Caco-2 (cell line): ENCODE results near the gene MBNL2. TPM values are rescaled to one million over a fixed set of nuclear protein-coding genes. Genes with fewer than 3 reads are reported as not detected.
A peak's percentile ranks its signal among the peaks of the same experiment; 100 is the strongest.

ENCODE experiments used
- BruUV-seq: library from RNA; stranded (reverse); fragments of 400-500 nt; replicated peaks from 2 replicates; lab custom pipeline; 2021; lab: Mats Ljungman, UMichigan
- CTCF ChIA-PET: fragments of 300-600 bp; sonication (Branson Sonifier 250); formaldehyde crosslinking; loops from one replicate; lab custom pipeline; 2022; ENCODE audit warnings: antibody characterized with exemption; lab: Charles Lee
- POLR2A ChIA-PET: fragments of 300-600 bp; sonication (Branson Sonifier 250); formaldehyde crosslinking; loops from one replicate; lab custom pipeline; 2022; ENCODE audit warnings: antibody characterized with exemption; lab: Charles Lee
- DNase-seq, 2 experiments: peaks; one replicate each; pipeline versions ENCODE4 v3.0.0 to v3.0.0-alpha.2; 2020 to 2022
- H3K27me3 ChIP-seq: replicated peaks from 2 replicates; pipeline ENCODE4 v1.6.0; 2011; ENCODE audit warnings: low read length; ENCODE audit not compliant: control insufficient read depth, insufficient read depth
- H3K36me3 ChIP-seq: 2 replicates; pipeline ENCODE4 v1.5.1; 2011; ENCODE audit warnings: low read length; ENCODE audit not compliant: control insufficient read depth, insufficient read depth
- H3K4me1 ChIP-seq: fragments of 250-450 bp; sonication (Bioruptor Pico); 2 replicates; pipeline ENCODE4 v1.5.1; 2020; ENCODE audit warnings: mild to moderate bottlenecking
- H3K4me3 ChIP-seq: 2 replicates; pipeline ENCODE4 v1.5.1; 2011; ENCODE audit warnings: low read depth, mild to moderate bottlenecking, control low read depth, low read length
- H3K9me3 ChIP-seq: fragments of 250-450 bp; sonication (Bioruptor Pico); 2 replicates; pipeline ENCODE4 v1.5.1; 2020; ENCODE audit warnings: mild to moderate bottlenecking, moderate library complexity
- H3K27ac Mint-ChIP-seq: one replicate; pipeline ENCODE4 v1.8.0; 2022; ENCODE audit warnings: mixed read lengths; ENCODE audit not compliant: unreplicated experiment
- H3K27me3 Mint-ChIP-seq: one replicate; pipeline ENCODE4 v1.8.0; 2022; ENCODE audit warnings: mixed read lengths; ENCODE audit not compliant: insufficient read depth, unreplicated experiment
- H3K36me3 Mint-ChIP-seq: one replicate; pipeline ENCODE4 v1.8.0; 2022; ENCODE audit warnings: mild to moderate bottlenecking, mixed read lengths; ENCODE audit not compliant: insufficient read depth, unreplicated experiment
- H3K4me1 Mint-ChIP-seq: one replicate; pipeline ENCODE4 v1.8.0; 2022; ENCODE audit warnings: low read depth, mixed read lengths; ENCODE audit not compliant: unreplicated experiment
- H3K4me3 Mint-ChIP-seq: one replicate; pipeline ENCODE4 v1.8.0; 2022; ENCODE audit warnings: mild to moderate bottlenecking, moderate library complexity, mixed read lengths; ENCODE audit not compliant: unreplicated experiment
- H3K9me3 Mint-ChIP-seq: one replicate; pipeline ENCODE4 v1.8.0; 2022; ENCODE audit warnings: mixed read lengths; ENCODE audit not compliant: unreplicated experiment
- intact Hi-C: fragments of 100-400 bp; cut with micrococcal nuclease; formaldehyde crosslinking; loops from one replicate; pipeline ENCODE4 v1.10.0; 2022; ENCODE audit not compliant: unreplicated experiment
- total RNA-seq: library from RNA; stranded (reverse); gene quantifications from 2 replicates; pipeline ENCODE4 v1.2.3, GENCODE V29; 2022
- TF ChIP-seq, protein P1 (sequence below), 2 experiments: fragments of 200-600 bp in 1 of 2; IDR thresholded peaks; 1 replicate in 1 of 2; 2 replicates in 1 of 2; pipeline versions ENCODE4 v1.5.1 to v1.8.0; 2011 to 2022; ENCODE audit warnings: antibody characterized with exemption in 1 of 2, control low read depth in 1 of 2, inconsistent platforms in 1 of 2, low read depth in 1 of 2, low read length in 1 of 2, mild to moderate bottlenecking in 1 of 2, moderate library complexity in 1 of 2; ENCODE audit not compliant: insufficient read depth in 1 of 2, severe bottlenecking in 1 of 2, unreplicated experiment in 1 of 2

MBNL2 gene
- total RNA-seq, 1 experiment from 2014 or later, result 41.6 TPM

DNA sequence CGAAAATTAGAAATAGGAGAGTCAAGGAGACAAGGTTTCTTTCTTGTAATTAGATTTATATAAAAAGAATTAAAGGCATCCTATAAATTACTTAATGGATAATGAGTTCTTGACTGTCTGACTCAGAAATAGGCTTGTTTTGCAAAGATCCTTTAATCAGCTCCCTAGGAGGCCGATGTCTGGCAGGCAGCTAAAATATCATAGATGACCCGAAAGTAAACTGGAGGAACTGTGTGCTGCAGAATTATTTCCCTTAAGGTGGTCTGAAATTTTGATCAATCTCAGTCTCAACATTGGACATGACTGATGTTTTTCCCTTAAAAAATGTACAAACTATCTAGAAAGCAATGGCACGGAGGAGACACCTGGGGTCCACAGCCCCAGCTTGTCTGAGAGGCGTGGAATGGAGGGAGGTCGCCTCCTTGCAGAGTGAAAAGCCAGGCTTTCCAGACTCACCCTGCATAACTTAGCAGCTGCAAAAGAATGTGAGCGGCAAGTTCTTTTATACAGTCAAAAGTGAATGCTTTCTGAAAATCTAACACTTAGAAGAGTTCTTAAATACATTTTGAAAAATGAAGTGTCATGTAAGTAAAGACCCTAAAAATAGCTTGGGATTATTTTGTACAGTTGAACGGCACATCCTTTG lies 44.8 kb downstream of the MBNL2 start:
- CTCF ChIA-PET, result interaction anchor here (1.2 to 1.8 kb wide), 2 partner anchors 44 to 157 kb away, joined by 3 to 4 read pairs; partner anchors contain the start of gene MBNL2
- BruUV-seq, result no TSS peak
- peaks cover 29% of the 10 kb centered on the region for H3K36me3 Mint-ChIP-seq
- H3K9me3 Mint-ChIP-seq, result no peaks in the 10 kb centered on the region
- POLR2A ChIA-PET, result no interaction called here
- H3K4me3 ChIP-seq, result no peak overlapping the region
- no peak overlapping the region for H3K4me3 Mint-ChIP-seq
- DNase-seq, result no peak
- no peaks in the 10 kb centered on the region for H3K27me3 Mint-ChIP-seq
- peaks cover 22% of the 10 kb centered on the region for H3K4me1 ChIP-seq
- no peak overlapping the region for H3K27ac Mint-ChIP-seq
- H3K4me1 Mint-ChIP-seq, result peaks cover 17% of the 10 kb centered on the region
- TF ChIP-seq, protein P1, sequence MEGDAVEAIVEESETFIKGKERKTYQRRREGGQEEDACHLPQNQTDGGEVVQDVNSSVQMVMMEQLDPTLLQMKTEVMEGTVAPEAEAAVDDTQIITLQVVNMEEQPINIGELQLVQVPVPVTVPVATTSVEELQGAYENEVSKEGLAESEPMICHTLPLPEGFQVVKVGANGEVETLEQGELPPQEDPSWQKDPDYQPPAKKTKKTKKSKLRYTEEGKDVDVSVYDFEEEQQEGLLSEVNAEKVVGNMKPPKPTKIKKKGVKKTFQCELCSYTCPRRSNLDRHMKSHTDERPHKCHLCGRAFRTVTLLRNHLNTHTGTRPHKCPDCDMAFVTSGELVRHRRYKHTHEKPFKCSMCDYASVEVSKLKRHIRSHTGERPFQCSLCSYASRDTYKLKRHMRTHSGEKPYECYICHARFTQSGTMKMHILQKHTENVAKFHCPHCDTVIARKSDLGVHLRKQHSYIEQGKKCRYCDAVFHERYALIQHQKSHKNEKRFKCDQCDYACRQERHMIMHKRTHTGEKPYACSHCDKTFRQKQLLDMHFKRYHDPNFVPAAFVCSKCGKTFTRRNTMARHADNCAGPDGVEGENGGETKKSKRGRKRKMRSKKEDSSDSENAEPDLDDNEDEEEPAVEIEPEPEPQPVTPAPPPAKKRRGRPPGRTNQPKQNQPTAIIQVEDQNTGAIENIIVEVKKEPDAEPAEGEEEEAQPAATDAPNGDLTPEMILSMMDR (IDR thresholded peaks at IDR 0.05; ENCODE audit: insufficient read depth in 1 of 2, low read depth in 1 of 2, low read length in 1 of 2, severe bottlenecking in 1 of 2, unreplicated experiment in 1 of 2), result no peak
- H3K36me3 ChIP-seq, result no peaks in the 10 kb centered on the region; the same call in 1 of the 2 replicates
- intact Hi-C loops, result no loop called here
- H3K9me3 ChIP-seq, result no peaks in the 10 kb centered on the region
- no peaks in the 10 kb centered on the region for H3K27me3 ChIP-seq

DNA sequence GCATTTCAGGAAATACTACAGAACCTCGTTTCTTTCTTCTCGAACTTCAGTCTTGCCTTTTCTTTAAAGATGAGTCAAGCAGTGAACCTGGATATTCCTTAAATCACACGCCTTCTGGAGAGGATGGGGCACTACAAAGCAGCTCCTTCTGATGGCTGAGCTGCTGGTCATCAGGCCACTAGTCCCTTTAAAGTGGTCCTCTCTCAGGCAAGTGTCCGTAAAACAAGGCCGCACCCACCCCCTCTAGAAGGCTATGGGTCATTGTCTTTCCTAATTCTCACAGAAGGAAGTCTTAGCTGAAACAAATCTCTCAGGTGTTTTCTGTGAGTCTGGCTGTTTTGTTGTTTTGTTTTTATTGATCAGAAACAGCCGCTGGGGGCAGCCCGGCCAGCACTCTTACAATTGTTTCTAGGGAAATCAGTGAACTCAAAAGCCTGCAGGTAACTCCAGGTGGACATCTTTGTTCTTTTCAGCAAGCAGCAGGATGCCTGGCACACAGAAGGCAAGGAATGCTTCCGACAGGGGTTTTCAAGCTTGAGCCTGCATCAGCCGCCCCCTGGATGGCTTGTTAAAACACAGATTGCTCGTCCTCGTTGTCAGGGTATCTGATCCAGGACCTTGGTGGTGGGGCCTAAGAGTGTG lies 45.4 kb downstream of the MBNL2 start:
- H3K27me3 Mint-ChIP-seq, result no peaks in the 10 kb centered on the region
- ChIA-PET CTCF (interaction anchor here (1.2 to 1.8 kb wide), 2 partner anchors 45 to 158 kb away, joined by 3 to 4 read pairs; partner anchors contain the start of gene MBNL2), POLR2A (no interaction called here)

DNA sequence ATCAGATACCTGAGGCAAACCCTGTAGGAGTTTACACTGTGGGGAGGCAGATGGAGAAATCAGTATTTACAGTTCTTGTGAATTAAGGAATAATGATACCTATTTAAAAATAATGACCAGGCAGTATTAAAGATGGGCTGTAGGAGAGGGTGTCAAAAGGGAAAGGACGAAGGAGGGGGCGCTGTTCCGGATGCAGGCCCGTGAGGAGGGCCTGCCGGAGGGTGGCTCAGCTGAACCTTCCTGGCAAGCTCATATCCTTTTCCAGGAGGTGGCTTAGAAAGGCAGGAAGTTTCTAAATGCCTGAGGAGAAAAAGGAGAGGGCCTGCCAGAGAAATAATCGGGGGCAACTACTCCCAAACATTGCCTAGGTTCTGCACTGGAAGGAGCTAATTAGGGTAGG lies 46.6 kb downstream of the MBNL2 start:
- POLR2A ChIA-PET, result interaction anchor here (0.6 kb wide), 1 partner anchor 118 kb away, joined by 3 read pairs; no protein-coding TSS in a partner anchor
- H3K4me3 ChIP-seq, result no peak overlapping the region
- Mint-ChIP-seq H3K36me3 (peaks cover 13% of the 10 kb centered on the region), H3K4me3 (no peak overlapping the region), H3K9me3 (no peaks in the 10 kb centered on the region), H3K27me3 (no peaks in the 10 kb centered on the region), H3K4me1 (peaks cover 15% of the 10 kb centered on the region), H3K27ac (peak overlapping the region; percentile 45)
- CTCF ChIA-PET, result interaction anchor here (0.6 kb wide), 1 partner anchor 75 kb away, joined by 3 read pairs; no protein-coding TSS in a partner anchor
- BruUV-seq, result no TSS peak
- peaks cover 41% of the 10 kb centered on the region for H3K4me1 ChIP-seq
- DNase-seq, result no peak
- H3K9me3 ChIP-seq, result no peaks in the 10 kb centered on the region
- TF ChIP-seq, protein P1 (IDR thresholded peaks at IDR 0.05; ENCODE audit: insufficient read depth in 1 of 2, low read depth in 1 of 2, low read length in 1 of 2, severe bottlenecking in 1 of 2, unreplicated experiment in 1 of 2), result no peak
- intact Hi-C loops, result no loop called here
- no peaks in the 10 kb centered on the region for H3K36me3 ChIP-seq
- no peaks in the 10 kb centered on the region for H3K27me3 ChIP-seq

More for the DNA sequence above, 45.4 kb downstream of the MBNL2 start:
- peak overlapping the region; percentile 45 for H3K27ac Mint-ChIP-seq
- H3K4me1 Mint-ChIP-seq, result peaks cover 17% of the 10 kb centered on the region
- H3K27me3 ChIP-seq, result no peaks in the 10 kb centered on the region
- H3K4me1 ChIP-seq, result peaks cover 28% of the 10 kb centered on the region
- no peak overlapping the region for H3K4me3 Mint-ChIP-seq
- no peak overlapping the region for H3K4me3 ChIP-seq
- no TSS peak for BruUV-seq
- H3K36me3 Mint-ChIP-seq, result peaks cover 23% of the 10 kb centered on the region
- no peak for DNase-seq
- no peaks in the 10 kb centered on the region for H3K9me3 Mint-ChIP-seq
- intact Hi-C loops, result no loop called here
- H3K9me3 ChIP-seq, result no peaks in the 10 kb centered on the region
- TF ChIP-seq, protein P1 (IDR thresholded peaks at IDR 0.05; ENCODE audit: insufficient read depth in 1 of 2, low read depth in 1 of 2, low read length in 1 of 2, severe bottlenecking in 1 of 2, unreplicated experiment in 1 of 2), result no peak
- no peaks in the 10 kb centered on the region for H3K36me3 ChIP-seq
